ENCODE measurements around the gene VPREB1.
"Not testable (repeated sequence)": the region's sequence is repeated elsewhere in the genome, so short reads cannot be mapped to it uniquely, and the experiment has no call there.

VPREB1 gene, protein sequence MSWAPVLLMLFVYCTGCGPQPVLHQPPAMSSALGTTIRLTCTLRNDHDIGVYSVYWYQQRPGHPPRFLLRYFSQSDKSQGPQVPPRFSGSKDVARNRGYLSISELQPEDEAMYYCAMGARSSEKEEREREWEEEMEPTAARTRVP

DNA sequence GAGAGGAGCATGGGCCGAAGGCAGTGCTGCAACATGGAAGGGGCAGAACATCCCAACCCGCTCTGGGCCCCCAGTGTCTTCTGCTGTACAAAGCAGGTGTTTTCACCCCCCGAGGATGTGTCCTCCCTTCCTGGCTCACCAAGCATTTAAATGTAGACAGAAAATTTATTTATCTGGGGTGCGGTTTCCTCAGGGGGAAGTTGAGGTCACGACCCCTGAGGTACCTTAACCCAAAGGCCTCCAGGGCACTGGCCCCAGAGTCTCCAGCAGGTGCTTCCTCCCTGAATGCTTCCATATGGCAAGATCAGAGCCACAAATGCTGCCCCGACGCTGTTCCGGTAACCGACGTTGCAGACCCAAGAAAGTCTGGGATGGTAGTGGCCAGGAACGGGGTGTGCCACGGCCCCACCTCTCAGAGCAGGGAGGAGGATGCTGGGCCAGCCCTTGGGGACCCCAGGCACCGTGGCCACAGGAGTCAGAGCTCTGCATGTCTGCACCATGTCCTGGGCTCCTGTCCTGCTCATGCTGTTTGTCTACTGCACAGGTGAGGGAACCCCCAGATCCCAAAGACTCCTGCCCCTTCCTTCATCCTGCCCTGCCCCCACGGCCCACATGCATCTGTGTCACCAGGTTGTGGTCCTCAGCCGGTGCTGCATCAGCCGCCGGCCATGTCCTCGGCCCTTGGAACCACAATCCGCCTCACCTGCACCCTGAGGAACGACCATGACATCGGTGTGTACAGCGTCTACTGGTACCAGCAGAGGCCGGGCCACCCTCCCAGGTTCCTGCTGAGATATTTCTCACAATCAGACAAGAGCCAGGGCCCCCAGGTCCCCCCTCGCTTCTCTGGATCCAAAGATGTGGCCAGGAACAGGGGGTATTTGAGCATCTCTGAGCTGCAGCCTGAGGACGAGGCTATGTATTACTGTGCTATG, at the start of gene VPREB1:
VPREB1 (plus strand) TSS at position 471 of the 935 bp plus-strand sequence; CDS start at position 499, 28 bp downstream.
- no peak for DNase-seq

DNA sequence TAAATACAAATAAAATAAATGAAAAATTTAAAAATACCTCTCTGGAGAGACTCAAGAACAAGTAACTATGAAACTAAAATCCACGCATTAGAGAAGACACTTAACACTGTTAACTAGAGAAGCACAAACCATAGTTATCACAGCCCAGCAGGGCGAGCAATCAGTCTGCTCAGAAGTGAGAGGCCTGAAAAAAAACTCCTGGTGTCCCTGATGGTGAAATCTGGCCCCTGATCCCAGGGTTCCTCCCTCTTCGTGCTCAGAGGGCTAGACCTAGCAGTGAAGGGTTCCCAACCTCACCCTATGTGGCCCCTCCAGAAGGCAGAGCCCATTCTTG, 49.7 kb upstream of the VPREB1 start:
- no peak for DNase-seq

DNA sequence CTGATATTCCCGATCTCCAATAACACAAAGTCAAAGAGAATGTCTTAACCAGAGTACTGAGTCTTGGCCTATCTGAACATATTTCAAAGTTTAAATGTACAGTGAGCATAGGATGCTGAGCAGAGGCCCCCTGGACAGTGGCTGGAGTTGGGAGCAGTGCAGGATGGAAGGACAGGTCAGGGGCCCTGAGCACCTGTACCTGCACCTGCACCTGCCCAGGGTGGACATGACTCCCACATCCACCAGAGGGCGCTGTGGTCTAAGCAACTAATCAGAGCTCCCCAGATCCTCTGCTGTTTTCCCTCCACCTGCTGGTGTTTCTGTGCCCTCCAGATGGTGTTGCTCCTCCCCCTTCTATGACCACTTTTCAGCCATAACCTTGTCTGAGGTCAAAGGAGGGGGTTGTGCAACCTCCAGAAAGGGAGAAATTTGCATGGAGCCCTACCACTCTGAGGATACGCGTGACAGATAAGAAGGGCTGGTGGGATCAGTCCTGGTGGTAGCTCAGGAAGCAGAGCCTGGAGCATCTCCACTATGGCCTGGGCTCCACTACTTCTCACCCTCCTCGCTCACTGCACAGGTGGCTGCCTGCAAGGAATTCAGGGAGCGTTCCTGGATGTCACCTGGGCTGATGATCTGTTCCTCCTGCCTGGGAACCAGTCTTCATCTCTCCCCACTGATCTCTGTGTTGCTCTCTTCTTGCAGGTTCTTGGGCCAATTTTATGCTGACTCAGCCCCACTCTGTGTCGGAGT, 49.1 kb upstream of the VPREB1 start:
- DNase-seq = peak; percentile 67

GRCh38 chr22:22196018-22196533, 48.5 kb upstream of the VPREB1 start:
- no peak for DNase-seq

DNA sequence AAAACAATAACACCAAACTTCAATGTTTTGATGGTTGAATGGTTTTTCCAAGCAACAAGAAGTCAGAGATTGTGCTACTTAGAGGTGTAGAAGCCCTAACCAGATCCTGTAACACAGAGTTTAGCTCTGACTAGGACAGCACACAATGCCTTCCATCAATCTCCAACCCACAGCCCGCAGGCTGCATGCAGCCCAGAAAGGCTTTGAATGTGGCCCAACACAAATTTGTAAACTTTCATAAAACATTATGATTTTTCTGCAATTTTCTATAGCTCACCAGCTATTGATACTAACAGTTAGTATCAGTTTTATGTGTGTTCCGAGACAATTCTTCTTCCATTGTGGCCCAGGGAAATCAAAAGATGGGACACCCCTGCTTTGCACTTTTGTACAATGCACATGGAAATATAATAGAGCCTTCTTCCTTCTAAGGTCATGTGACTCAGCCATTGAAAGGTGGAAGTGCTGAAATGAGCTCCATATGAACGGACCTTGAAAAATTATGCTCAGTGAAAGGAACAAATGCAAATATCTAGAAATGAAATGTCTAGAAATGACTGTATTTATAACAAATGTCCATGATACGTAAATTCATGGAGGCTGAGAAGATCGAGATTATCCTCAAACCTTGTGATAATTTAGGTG, 47.6 kb upstream of the VPREB1 start:
- no peak for DNase-seq

GRCh38 chr22:22197993-22198402, 46.6 kb upstream of the VPREB1 start:
- no peak for DNase-seq

DNA sequence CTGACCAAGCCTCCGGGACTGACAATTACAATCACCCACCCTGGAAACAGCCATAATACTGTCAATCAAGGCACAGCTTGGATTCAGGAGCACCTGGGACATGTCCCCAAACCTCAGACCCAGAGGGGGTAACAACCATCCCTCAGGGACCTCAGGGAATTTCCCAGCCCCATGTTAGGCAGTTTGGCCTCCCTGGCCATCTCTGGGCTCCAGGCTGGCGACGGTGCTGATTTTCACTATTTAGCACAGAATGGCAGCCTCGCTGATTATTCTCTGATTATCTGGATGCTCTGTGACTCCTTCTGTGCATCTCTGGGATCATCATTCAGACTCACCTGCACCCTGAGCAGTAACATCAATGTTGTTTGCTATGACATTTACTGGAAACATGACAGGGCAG, 45.8 kb upstream of the VPREB1 start:
- DNase-seq = no peak

DNA sequence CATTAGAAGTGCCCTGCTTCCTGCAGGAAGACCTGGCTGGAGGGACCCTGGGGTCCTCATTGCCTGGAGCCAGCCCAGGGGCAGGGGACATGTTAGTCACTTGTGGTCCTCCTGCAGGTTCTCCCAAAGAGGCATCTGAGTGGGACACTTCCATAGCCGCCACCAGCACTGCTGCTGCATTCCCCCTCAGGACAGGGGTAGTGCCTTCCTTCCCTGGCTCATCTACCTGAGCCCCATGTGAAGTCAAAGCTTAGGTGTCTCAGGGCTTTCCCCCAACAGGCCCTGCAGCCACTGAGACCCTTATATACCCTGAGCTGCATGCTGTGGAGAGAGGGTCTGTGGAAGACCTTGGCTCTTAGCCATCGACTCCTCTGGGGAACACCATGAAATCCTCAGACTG, 45.0 kb upstream of the VPREB1 start:
- DNase-seq = no peak

DNA sequence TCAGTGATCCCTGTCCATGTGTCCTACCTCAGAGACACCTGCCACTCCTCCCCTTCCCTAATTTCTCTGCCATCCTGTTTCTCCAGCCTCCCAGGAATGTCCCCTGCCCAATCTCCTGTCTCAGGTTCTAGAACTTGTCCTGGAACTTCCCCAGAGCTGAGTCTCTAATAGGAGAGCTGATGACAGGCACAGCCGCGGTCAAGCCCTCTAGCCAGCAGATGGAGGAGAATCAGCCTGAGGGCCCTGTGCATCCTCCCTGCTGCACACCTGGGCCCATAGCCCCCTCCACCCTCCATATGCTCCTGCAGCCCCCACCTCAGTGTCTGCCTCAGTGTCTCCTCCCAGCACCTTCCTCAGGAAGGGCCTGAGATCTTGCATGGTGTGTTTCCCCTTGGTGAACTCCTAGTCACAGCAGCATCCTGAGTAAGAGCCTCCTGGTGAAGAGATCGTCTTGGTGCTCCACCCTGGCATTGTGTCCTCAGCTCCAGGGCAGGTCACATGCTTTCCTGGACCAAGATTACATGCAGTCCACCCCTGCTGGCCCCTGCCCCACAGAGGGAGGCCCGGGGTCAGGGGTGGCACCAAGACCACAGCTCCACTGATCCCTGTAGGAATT, 43.9 kb upstream of the VPREB1 start:
- DNase-seq = no peak

DNA sequence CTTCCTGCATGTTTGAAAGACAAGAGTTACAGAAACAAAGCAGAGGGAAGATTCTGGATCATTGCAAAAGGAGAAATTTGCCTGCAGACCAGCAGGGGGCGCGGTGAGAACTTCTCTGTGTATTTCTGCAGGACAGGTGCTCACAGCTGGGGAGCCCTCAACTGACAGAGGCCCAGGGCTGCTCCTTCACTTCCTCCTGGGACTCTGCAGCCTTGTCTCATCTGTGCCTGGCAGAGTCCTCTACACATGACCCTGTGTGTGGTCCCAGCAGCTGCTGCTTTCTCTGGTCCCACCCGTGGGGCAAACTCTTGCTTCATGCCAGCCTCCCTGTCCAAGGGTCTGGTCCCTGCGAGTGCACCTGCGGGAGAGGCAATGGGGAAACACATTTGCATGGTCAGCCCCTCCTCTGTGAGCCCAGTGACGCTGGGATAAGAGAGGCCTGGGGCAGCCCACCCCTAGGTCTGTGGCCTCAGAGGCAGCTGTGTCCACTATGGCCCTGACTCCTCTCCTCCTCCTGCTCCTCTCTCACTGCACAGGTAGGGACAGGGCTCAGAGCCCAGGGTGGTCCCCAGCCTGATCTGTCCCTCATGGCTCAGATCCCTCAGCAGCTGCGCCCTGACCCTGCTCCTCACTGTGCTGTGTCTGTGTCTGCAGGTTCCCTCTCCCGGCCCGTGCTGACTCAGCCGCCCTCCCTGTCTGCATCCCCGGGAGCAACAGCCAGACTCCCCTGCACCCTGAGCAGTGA, 43.2 kb upstream of the VPREB1 start:
- peak; percentile 26 for DNase-seq

DNA sequence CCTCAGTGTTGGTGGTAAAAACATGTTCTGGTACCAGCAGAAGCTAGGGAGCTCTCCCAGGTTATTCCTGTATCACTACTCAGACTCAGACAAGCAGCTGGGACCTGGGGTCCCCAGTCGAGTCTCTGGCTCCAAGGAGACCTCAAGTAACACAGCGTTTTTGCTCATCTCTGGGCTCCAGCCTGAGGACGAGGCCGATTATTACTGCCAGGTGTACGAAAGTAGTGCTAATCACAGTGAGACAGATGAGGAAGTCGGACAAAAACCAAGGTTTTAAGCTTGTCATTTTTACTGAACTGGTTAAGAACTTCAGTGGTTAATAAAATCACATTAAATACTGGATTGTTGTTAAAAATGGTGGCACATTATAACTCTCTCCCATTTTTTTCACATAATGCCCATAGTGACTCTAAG, 42.6 kb upstream of the VPREB1 start:
- DNase-seq = no peak

DNA sequence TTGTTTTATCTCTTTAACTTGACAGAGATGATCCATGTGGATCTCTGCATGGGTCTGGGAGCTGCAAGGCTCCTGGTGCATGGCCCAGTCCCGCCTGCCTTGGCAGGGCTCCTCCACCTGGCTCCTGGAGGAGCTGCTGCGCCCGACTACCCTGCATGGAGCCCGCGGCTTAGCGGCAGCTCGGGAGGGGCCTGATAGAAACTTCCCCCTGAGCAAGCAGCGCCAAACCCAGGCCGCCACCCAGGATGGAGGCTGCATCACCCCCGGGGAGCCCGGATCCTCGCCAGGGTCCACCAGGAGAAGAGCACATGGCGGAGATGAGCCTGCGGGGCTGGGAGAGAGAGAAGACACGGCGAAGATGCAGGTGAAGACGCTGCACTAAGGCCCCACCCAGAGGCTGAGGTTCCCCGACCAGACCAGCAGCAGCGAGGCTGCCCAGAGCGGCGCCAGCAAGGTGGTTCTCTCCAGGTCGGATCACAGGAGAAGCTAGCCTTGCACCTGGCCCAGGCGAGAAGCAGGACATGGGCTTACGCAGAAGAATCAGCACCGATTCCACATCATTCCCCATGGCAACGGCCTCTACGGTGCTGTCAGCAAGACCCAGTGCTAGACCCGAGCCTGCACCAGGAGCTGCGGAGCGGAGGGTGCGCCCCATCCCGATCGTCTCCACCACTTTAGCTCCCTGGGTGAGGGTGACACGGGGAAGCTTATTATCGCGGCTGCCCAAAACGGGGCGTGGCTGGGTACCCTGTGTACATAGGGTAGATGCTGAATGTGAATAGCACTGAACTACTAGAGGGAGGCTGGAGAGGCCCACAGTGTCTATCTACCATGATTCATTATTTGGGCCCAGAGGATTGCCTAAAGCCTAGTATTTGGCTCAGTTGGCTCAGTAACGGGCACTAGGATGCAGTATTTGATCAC, 41.3 kb upstream of the VPREB1 start:
- DNase-seq = no peak

GRCh38 chr22:22207845-22208564, 36.6 kb upstream of the VPREB1 start:
- DNase-seq = peak; percentile 55

- DNase-seq = no peak
These were observed 35.9 kb upstream of the VPREB1 start for GRCh38 chr22:22208652-22209051.

DNA sequence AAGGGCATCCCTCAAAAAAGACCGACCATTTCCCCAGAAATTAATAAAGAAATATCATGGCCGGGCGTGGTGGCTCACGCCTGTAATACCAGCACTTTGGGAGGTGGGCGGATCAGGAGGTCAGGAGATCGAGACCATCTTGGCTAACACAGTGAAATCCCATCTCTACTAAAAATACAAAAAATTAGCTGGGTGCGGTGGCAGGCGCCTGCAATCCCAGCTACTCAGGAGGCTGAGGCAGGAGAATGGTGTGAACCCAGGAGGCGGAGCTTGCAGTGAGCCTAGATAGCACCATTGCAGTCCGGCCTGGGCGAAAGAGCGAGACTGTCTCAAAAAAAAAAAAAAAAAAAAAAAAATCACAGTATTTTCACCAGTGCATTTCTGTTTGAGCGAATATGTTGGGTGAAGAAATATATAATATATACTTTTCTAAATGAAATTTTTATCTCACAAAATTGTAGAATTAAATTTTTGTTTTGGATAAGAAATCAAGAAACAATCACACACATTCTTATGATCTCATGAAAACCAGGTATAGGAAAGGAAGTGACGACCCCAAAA, 35.4 kb upstream of the VPREB1 start:
- DNase-seq = not testable (repeated sequence)

DNA sequence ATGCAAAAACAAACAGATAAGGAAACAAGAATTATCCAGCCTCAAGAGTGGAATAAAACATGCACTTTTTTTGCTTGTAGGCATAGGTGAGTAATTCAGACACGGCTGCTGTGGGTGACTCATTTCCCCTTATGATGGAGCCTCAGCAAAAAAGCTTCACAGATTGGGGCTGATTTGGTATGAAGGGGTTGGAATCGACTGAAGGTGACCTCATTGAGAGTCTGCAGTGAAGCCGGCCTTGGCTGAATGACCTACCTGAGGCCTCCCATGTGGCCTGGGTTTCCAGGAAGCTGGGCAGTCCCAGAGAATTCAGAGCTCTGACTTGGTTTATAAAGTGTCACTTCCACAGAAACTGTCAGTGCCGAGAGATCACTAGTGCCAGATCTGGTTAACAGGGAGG, 34.2 kb upstream of the VPREB1 start:
- no peak for DNase-seq

DNA sequence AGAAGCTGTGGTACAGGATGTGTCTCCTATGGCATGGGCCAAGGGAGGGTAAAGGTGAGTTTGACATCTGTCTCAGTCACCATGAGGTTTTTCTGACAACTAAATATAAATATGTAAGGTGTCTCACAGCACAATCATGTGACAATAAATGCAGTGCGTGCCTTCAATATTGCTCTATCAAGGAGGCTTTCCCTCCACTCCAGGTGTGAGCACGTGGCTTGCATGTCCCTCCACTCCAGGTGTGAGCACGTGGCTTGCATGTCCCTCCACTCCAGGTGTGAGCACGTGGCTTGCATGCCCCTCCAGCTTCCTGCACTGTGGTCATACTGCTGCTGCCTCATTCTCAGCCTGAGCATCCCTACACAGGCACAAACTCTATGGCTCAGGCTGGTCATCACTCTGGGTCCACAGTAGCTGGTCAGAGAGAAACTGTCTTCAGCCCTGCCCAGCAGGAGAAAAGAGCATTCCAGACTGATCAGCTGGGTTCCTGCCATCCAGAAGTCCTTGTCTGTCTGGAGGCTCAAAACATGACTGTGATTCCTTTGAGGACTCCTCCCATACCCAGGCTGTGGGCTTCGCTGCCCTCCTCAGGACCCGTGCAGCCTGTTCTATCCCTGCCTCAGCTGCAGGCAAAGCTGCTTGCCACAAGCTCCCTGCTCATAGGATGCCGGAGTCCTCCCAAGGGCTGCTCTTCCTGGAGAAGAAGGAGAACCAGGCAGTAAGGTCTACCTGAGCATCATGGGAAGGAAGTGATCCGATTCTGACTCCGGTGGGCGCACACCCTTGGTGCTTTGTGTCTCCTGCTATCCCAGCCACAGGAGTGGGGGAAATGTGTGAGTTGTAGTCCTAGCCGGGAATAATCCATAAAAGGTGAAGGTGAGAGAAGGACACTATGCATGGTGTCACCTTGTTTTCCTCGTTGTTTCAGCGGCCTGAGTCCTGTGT, 33.4 kb upstream of the VPREB1 start:
- DNase-seq = no peak

GRCh38 chr22:22213231-22213630, 31.4 kb upstream of the VPREB1 start:
- no peak for DNase-seq

All from COR-L47 (cell line).